ENCODE data around the gene SLC66A3.

Gene SLC66A3

GRCh38 chr2:11179899-11180298 lies 24.6 kb downstream of the SLC66A3 start:
- H3K27ac ChIP-seq (ENCODE audit: insufficient read depth, low read depth, low read length, poor library complexity, severe bottlenecking), result no peak overlapping the region
- 90 to 95% methylated on average over 4 of the region's 4 CpGs for WGBS, 2 experiments
- H3K27me3 ChIP-seq (ENCODE audit: control insufficient read depth, insufficient read depth, low read length, poor library complexity, severe bottlenecking), result no peaks in the 10 kb centered on the region
- H3K36me3 ChIP-seq (ENCODE audit: control insufficient read depth, insufficient read depth, low read length), result no peaks in the 10 kb centered on the region
- H3K9me3 ChIP-seq (ENCODE audit: control insufficient read depth, low read length), result no peaks in the 10 kb centered on the region
- no peaks in the 10 kb centered on the region for H3K4me1 ChIP-seq (ENCODE audit: control insufficient read depth, insufficient read depth, low read length)
- no peak overlapping the region for H3K4me3 ChIP-seq (ENCODE audit: insufficient read depth, low read depth, low read length)

GRCh38 chr2:11180653-11181052 lies 25.4 kb downstream of the SLC66A3 start:
- 87 to 95% methylated on average over 6 of the region's 6 CpGs for WGBS, 2 experiments

GRCh38 chr2:11182951-11183350 lies 27.7 kb downstream of the SLC66A3 start:
- Histone ChIP-seq H3K4me1 (ENCODE audit: control insufficient read depth, insufficient read depth, low read length) (no peaks in the 10 kb centered on the region), H3K36me3 (ENCODE audit: control insufficient read depth, insufficient read depth, low read length) (no peaks in the 10 kb centered on the region), H3K27me3 (ENCODE audit: control insufficient read depth, insufficient read depth, low read length, poor library complexity, severe bottlenecking) (no peaks in the 10 kb centered on the region), H3K27ac (ENCODE audit: insufficient read depth, low read depth, low read length, poor library complexity, severe bottlenecking) (no peak overlapping the region), H3K4me3 (ENCODE audit: insufficient read depth, low read depth, low read length) (no peak overlapping the region), H3K9me3 (ENCODE audit: control insufficient read depth, low read length) (no peaks in the 10 kb centered on the region)
- WGBS, 2 experiments, result 100% methylated on average over 2 of the region's 2 CpGs; no CpG with 5 or more reads in 1 of the 2 experiments

More at GRCh38 chr2:11180653-11181052, 25.4 kb downstream of the SLC66A3 start:
- Histone ChIP-seq H3K4me1 (ENCODE audit: control insufficient read depth, insufficient read depth, low read length) (no peaks in the 10 kb centered on the region), H3K27me3 (ENCODE audit: control insufficient read depth, insufficient read depth, low read length, poor library complexity, severe bottlenecking) (no peaks in the 10 kb centered on the region), H3K27ac (ENCODE audit: insufficient read depth, low read depth, low read length, poor library complexity, severe bottlenecking) (no peak overlapping the region), H3K9me3 (ENCODE audit: control insufficient read depth, low read length) (no peaks in the 10 kb centered on the region), H3K4me3 (ENCODE audit: insufficient read depth, low read depth, low read length) (no peak overlapping the region), H3K36me3 (ENCODE audit: control insufficient read depth, insufficient read depth, low read length) (no peaks in the 10 kb centered on the region)

GRCh38 chr2:11186145-11186544 lies 30.9 kb downstream of the SLC66A3 start:
- Histone ChIP-seq H3K4me3 (ENCODE audit: insufficient read depth, low read depth, low read length) (no peak overlapping the region), H3K27ac (ENCODE audit: insufficient read depth, low read depth, low read length, poor library complexity, severe bottlenecking) (no peak overlapping the region), H3K9me3 (ENCODE audit: control insufficient read depth, low read length) (no peaks in the 10 kb centered on the region), H3K27me3 (ENCODE audit: control insufficient read depth, insufficient read depth, low read length, poor library complexity, severe bottlenecking) (no peaks in the 10 kb centered on the region), H3K4me1 (ENCODE audit: control insufficient read depth, insufficient read depth, low read length) (no peaks in the 10 kb centered on the region), H3K36me3 (ENCODE audit: control insufficient read depth, insufficient read depth, low read length) (peaks cover 8% of the 10 kb centered on the region)
- WGBS, 2 experiments, result 96 to 97% methylated on average over 6 of the region's 6 CpGs

DNA sequence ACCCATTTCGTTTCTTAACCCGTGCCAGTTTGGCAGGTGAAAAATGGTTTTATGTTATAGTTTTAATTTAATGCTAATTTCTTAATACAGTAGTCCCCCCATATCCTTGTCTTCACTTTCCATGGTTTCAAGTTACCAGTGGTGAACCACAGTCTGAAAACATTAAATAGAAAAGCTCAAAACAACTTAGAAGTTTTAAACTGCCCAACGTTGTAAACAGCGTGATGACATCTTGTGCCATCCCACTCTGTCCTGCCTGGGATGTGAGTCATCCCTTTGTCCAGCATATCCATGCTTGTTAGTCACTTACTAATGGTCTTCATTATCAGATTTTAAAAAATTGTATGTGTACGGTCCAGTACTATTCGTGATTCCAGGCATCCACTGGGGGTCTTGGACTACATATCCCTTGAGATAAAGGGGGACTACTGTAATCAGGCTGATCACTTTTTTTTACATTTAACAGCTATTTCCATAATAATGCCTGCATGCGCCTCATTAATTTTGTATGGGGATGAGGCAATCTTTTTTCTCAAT lies 31.9 kb downstream of the SLC66A3 start:
- Histone ChIP-seq H3K4me1 (ENCODE audit: control insufficient read depth, insufficient read depth, low read length) (no peaks in the 10 kb centered on the region), H3K36me3 (ENCODE audit: control insufficient read depth, insufficient read depth, low read length) (peaks cover 17% of the 10 kb centered on the region), H3K27ac (ENCODE audit: insufficient read depth, low read depth, low read length, poor library complexity, severe bottlenecking) (no peak overlapping the region), H3K27me3 (ENCODE audit: control insufficient read depth, insufficient read depth, low read length, poor library complexity, severe bottlenecking) (no peaks in the 10 kb centered on the region), H3K9me3 (ENCODE audit: control insufficient read depth, low read length) (no peaks in the 10 kb centered on the region), H3K4me3 (ENCODE audit: insufficient read depth, low read depth, low read length) (no peak overlapping the region)
- 99% methylated on average over 5 of the region's 7 CpGs for WGBS, 2 experiments

DNA sequence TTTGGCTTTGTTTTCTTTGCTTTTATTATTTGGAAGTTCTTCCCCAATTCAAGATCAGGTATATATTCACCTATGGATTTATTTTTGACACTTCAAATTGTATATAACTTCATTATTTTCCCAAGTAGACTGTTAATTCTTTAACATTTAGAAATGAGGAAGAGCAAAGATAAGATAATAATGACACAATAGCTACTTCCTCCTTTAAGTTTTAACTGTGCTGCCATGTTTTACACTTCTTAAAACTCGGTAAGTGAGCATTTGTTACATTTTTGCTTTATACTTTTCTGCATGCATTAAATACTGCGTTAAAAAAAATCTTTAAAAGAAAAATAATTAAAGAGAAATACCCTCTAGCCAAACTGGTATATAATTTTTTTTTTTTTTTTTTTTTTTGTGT lies 32.5 kb downstream of the SLC66A3 start:
- H3K4me1 ChIP-seq (ENCODE audit: control insufficient read depth, insufficient read depth, low read length), result no peaks in the 10 kb centered on the region
- 100% methylated on average over 1 of the region's 2 CpGs for WGBS, 2 experiments

DNA sequence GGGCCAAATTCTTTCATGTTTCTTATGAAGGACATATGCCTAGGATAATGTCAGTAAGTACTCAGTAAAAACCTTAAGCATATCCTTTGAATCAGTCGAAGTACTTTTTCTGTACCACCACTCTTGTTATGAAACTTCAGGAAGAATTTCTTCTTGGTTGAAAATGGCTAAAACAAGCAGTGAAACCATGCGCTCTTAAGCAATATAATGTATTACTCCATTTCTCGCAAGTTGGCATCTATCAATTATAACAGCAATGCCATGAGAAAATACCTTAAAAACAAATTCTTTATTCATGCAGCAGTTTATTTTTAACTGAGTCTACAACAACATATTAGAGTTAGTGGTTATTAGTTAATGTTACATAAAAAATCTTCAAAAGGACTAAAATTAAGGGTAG lies 41.0 kb downstream of the SLC66A3 start:
- no peaks in the 10 kb centered on the region for H3K4me1 ChIP-seq (ENCODE audit: control insufficient read depth, insufficient read depth, low read length)
- WGBS, 2 experiments, result 94 to 100% methylated on average over 3 of the region's 3 CpGs
- H3K4me3 ChIP-seq (ENCODE audit: insufficient read depth, low read depth, low read length), result no peak overlapping the region
- H3K9me3 ChIP-seq (ENCODE audit: control insufficient read depth, low read length), result no peaks in the 10 kb centered on the region
- H3K27ac ChIP-seq (ENCODE audit: insufficient read depth, low read depth, low read length, poor library complexity, severe bottlenecking), result no peak overlapping the region
- H3K36me3 ChIP-seq (ENCODE audit: control insufficient read depth, insufficient read depth, low read length), result peaks cover 41% of the 10 kb centered on the region
- H3K27me3 ChIP-seq (ENCODE audit: control insufficient read depth, insufficient read depth, low read length, poor library complexity, severe bottlenecking), result no peaks in the 10 kb centered on the region

More for the DNA sequence above, 32.5 kb downstream of the SLC66A3 start:
- Histone ChIP-seq H3K36me3 (ENCODE audit: control insufficient read depth, insufficient read depth, low read length) (peaks cover 22% of the 10 kb centered on the region), H3K9me3 (ENCODE audit: control insufficient read depth, low read length) (no peaks in the 10 kb centered on the region), H3K27me3 (ENCODE audit: control insufficient read depth, insufficient read depth, low read length, poor library complexity, severe bottlenecking) (no peaks in the 10 kb centered on the region), H3K4me3 (ENCODE audit: insufficient read depth, low read depth, low read length) (no peak overlapping the region), H3K27ac (ENCODE audit: insufficient read depth, low read depth, low read length, poor library complexity, severe bottlenecking) (no peak overlapping the region)

GRCh38 chr2:11200651-11201050 lies 45.4 kb downstream of the SLC66A3 start:
- no peaks in the 10 kb centered on the region for H3K27me3 ChIP-seq (ENCODE audit: control insufficient read depth, insufficient read depth, low read length, poor library complexity, severe bottlenecking)
- peaks cover 25% of the 10 kb centered on the region for H3K36me3 ChIP-seq (ENCODE audit: control insufficient read depth, insufficient read depth, low read length)
- H3K9me3 ChIP-seq (ENCODE audit: control insufficient read depth, low read length), result no peaks in the 10 kb centered on the region
- H3K4me3 ChIP-seq (ENCODE audit: insufficient read depth, low read depth, low read length), result no peak overlapping the region
- WGBS, 2 experiments, result 88 to 93% methylated on average over 2 of the region's 2 CpGs
- no peaks in the 10 kb centered on the region for H3K4me1 ChIP-seq (ENCODE audit: control insufficient read depth, insufficient read depth, low read length)
- no peak overlapping the region for H3K27ac ChIP-seq (ENCODE audit: insufficient read depth, low read depth, low read length, poor library complexity, severe bottlenecking)

DNA sequence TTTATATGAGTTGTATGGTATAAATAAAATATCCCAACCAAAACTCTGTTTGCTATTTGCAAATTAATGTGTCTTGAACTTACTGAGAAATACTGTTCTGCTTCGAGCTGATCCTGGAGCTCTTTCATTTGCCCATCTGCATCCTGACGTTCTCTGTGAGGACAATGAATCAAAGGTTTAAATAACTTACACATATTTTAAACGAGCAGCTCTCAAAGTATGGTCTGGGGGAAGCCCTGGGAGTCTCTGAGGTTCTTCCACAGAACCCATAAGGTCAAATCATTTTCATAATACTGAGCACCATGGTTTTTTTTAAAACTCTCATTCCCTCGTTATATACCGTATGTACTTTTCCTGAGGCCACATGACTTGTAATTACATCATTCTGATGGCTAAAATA lies 46.7 kb downstream of the SLC66A3 start:
- WGBS, 2 experiments, result 93% methylated on average over 5 of the region's 5 CpGs
- Histone ChIP-seq H3K27me3 (ENCODE audit: control insufficient read depth, insufficient read depth, low read length, poor library complexity, severe bottlenecking) (no peaks in the 10 kb centered on the region), H3K27ac (ENCODE audit: insufficient read depth, low read depth, low read length, poor library complexity, severe bottlenecking) (no peak overlapping the region), H3K4me1 (ENCODE audit: control insufficient read depth, insufficient read depth, low read length) (no peaks in the 10 kb centered on the region), H3K36me3 (ENCODE audit: control insufficient read depth, insufficient read depth, low read length) (peaks cover 25% of the 10 kb centered on the region), H3K9me3 (ENCODE audit: control insufficient read depth, low read length) (no peaks in the 10 kb centered on the region), H3K4me3 (ENCODE audit: insufficient read depth, low read depth, low read length) (no peak overlapping the region)

GRCh38 chr2:11203480-11203879 lies 48.2 kb downstream of the SLC66A3 start:
- no peaks in the 10 kb centered on the region for H3K4me1 ChIP-seq (ENCODE audit: control insufficient read depth, insufficient read depth, low read length)
- no peaks in the 10 kb centered on the region for H3K9me3 ChIP-seq (ENCODE audit: control insufficient read depth, low read length)
- H3K27ac ChIP-seq (ENCODE audit: insufficient read depth, low read depth, low read length, poor library complexity, severe bottlenecking), result no peak overlapping the region
- H3K36me3 ChIP-seq (ENCODE audit: control insufficient read depth, insufficient read depth, low read length), result peaks cover 16% of the 10 kb centered on the region
- no peak overlapping the region for H3K4me3 ChIP-seq (ENCODE audit: insufficient read depth, low read depth, low read length)
- no peaks in the 10 kb centered on the region for H3K27me3 ChIP-seq (ENCODE audit: control insufficient read depth, insufficient read depth, low read length, poor library complexity, severe bottlenecking)
- 93% methylated on average over 2 to 3 of the region's 3 CpGs for WGBS, 2 experiments

GRCh38 chr2:11208083-11208482 lies 52.8 kb downstream of the SLC66A3 start:
- H3K9me3 ChIP-seq (ENCODE audit: control insufficient read depth, low read length), result no peaks in the 10 kb centered on the region
- no peak overlapping the region for H3K4me3 ChIP-seq (ENCODE audit: insufficient read depth, low read depth, low read length)
- peaks cover 5% of the 10 kb centered on the region for H3K36me3 ChIP-seq (ENCODE audit: control insufficient read depth, insufficient read depth, low read length)
- no peaks in the 10 kb centered on the region for H3K4me1 ChIP-seq (ENCODE audit: control insufficient read depth, insufficient read depth, low read length)
- no peak overlapping the region for H3K27ac ChIP-seq (ENCODE audit: insufficient read depth, low read depth, low read length, poor library complexity, severe bottlenecking)
- no peaks in the 10 kb centered on the region for H3K27me3 ChIP-seq (ENCODE audit: control insufficient read depth, insufficient read depth, low read length, poor library complexity, severe bottlenecking)

All from ectodermal cell (in vitro differentiated cells).